Activated T-helper 1 cell treated with anti-CD3 and anti-CD28 coated beads, Interleukin-2, amount 50 U/mL, for 16 hours (primary cell): Measurements from ENCODE around the gene BCHE.

Experiments
- DNase-seq, 2 donors: peaks; one replicate each; pipeline ENCODE4 v3.0.0-alpha.2; 2020; ENCODE audit warnings: low read depth in 1 of 2, low spot score in 1 of 2

Gene BCHE

DNA sequence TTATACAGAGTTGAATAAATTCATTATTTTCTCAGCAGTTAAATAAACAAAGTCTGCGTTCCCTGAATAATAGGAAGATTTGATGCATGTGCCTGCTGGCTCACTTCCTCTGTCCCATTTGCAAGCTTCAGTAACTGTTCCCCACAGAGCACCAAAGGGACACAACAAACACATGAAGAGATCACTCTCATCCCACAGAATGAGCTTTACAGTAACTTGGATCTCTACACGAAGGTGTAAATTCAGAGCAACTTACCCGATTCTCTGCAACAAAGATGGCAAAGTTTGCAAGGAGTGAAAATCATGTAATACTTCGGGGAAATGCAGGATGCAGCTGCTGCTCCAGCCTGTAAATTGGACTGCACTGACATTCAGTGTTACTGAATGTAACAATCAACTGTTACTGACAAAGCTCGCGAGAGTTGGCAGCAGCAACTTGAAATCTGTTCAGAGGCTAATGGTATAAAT, at the start of gene BCHE:
Gene BCHE, minus strand, starts transcription at position 366 of the 468 bp plus-strand sequence. CDS start 6,390 bp downstream, outside the sequence.
- DNase-seq = no peak

DNA sequence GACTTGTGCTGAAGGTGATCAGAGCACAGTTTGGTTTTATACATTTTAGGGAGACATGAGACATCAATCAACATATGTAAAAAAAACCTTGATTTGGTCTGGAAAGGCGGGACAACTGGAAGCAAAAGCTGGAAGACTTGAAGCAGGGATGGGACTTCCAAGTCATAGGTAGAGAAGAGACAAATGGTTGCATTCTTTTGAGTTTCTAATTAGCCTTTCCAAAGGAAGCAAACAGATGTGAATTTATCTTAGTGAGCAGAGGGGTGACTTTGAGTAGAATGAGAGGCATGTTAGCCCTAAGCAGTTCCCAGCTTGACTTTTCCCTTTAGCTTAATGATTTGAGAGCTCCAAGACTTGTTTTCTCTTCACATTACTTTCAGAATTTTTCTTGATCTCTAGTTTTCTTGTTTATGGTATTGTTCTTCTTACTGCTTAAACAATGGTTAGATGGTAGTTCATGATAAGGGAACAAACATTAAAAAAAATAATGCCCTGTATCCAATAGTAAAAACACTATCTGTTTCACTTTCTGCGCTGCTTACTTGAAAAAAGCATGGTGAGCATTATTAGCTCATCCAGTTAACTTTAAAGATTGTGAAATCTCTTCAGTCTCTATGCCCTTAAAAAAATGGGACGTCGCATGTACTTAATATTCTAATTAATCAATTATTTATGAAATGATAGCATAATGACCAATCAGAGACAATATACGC, 48.5 kb upstream of the BCHE start:
- DNase-seq = no peak

DNA sequence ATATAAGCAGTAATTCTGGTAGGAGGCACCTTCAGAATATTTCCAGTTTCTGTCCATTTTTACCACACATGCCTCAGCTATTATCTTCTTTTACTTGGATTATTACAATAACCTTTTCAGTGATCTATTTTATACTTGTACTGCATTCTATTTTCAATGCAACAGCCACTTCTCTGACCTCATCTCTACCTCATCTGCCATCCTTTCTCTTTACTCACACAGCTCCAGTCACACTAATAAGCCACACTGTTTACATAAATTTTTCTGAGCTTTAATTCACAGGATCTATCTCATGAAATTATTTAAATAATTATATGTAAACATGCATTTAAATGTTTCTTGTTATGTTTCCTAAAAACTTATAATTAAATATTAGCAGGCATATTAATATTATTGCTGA, 47.3 kb upstream of the BCHE start:
- no peak for DNase-seq

DNA sequence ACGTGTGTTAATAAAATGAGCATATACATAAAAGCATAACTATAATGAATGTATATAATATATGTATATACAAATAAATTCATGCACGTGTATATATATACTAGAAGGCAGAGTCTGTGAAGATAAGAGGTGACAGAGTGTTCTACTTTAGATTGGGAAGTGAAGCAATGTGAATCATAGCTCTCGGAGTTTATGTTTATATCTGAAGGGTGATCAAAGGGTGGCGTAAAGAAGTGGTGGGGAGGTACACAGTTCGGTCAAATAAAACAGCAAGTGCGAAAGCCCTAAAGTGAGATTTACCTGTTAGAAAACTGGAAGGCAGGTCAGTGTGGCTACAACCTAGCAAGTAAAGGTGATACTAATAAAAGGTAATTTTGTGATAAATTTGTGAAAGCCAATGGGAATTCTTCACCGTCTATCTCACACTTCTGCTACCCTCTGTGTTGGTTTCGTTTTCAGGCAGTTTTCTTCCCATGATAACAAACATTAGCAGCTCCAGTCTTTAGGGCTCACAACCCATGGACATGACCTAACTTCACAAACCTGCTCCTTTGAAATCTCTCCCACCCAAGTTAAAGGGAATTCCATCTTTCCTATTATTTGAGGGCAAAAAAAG, 46.7 kb upstream of the BCHE start:
- no peak for DNase-seq

DNA sequence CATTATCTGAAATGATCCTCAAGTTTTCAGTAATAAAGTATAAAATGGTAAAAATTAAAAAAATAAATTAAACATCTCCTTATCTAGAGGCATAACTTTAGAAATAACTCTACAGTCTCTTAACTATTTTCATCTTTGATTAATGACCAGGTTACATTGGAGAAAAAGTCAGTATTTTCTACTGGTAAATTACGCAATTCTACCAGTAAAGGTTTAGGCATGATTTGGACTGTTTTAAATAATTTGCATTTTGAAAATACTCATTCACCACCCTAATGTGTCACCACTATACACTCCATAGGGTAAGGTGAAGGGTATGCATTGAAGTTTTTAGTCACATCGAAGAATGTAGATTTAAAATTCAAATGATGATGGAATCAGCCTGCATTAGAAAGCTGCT, 45.9 kb upstream of the BCHE start:
- no peak for DNase-seq

DNA sequence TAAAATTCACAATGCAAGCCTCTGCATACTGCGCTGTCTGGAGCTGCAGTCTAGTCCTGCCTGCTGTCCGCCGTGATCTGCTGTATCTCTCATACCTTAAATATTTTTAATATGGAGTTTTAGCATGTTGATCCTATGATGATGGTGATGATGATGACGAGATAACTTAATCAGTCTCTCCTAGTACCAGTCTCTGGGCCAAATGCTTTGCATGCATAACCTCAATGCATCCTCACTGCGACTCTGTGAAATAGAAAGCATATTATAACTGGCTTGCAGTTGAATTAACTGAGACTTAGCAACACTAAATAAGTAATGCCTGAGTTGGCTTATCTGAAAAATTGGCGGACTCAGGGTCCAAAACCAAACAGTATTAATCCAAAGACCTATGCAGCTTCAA, 38.4 kb upstream of the BCHE start:
- no peak for DNase-seq

DNA sequence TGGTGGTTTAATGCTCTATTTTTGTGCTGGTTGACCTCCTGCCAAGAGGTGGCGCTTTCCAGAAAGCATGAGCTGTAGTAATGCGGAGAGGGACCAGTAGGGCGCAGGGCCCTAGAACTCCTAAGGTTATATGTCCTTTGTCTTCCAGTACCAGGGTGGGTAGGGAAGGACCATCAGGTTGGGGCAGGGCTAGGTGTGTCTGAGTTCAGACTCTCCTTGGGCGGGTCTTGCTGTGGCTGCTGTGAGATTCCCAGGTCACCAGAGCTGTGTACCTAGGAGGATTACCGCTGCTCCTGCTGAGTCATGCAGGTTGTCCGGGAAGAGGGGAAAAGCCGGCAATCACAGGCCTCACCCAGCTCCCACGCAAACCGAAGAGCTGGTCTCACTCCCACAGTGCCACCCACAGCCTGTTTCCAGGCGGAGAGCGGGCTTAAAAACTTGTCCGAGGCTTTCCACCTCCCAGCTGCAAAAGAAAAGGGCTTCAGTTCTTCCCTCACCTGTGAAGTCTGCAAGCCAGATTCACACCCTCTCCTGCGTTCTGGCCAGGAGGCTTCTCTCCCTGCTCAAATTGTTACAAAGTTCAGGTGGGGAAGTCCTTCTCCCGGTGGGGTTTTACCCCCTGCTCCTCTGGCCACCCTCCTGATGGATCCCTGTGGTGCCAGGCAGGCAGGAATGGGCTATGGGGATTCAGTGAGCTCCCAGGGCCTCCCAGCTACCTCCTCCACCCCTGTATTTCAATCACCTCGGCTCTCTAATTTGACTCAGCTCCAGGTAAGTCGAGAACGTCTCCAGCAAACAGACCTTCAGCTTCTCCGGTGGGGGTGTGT, 37.7 kb upstream of the BCHE start:
- DNase-seq = no peak

DNA sequence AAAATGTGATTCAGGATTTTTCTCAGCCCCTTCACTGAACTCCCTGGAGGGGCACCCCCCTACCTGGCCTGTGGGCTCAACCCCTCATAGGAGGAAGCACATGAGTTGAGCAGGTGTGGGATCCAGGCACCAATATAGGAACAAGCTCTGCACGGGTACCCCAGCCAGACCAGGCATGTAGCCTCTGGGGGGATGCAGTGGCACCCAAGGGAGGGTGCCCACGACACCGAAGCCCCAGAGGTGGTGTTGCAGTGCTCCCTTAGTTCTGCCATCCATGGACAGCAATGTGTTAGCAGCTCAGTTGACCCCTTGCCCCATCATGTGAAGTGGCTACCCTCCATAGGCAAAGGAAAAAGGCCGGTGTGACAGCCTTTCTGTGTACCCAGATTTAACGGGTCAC, 30.9 kb upstream of the BCHE start:
- DNase-seq = no peak

DNA sequence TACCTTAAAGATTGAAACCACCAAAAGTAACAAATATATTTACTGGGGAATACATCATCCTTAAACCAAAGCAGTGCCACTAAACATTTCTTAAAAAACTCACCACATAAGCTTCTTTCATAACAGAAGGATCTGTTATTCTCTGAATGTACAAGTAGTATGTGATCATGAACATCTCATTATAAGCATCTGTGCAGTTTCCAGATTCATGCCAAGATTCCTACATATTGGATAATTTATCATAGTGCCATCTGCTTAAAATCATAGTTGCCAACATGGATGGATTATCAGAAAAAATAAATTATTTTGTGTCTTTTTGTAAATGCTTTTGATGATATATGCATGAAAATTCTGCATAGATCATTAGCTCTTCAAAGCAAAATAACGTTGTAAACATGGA, 21.8 kb upstream of the BCHE start:
- DNase-seq = no peak

DNA sequence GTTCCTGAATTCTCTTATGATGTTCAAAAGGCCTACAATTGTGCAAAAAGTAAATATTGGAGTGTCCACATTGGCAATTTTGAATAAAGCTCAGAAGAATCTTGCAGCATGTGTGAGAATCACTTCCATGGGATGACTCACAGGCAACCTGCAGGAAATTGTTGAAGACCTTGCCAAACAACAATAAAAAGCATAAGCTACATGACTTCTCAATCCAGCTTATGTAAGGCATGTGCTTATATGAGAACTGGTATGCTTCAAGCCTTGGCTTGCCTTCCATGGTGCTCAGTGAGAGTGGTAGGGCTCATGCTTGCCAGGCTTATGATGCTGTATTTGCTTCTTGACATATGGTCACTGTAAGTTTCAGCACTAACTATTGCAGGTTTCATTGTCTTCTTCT, 18.4 kb upstream of the BCHE start:
- DNase-seq = no peak

DNA sequence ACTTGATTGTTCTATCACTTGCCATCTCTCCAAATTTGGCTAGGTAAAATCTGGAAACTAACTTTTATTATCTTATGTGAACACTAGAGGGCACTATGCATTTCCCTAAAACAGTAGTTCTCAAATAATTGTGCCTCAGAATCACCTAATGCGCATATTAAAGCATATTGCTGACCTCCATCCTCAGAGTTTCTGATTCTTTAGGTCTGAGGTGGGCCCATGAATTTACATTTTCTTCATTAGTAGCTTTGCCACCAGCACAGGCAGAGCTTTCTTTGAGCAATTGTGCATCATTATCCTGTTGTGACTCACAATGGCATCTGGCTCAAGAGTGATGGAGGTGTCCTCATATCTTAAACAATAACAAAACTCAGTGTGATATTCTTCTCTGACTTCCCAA, 17.5 kb upstream of the BCHE start:
- DNase-seq = no peak

DNA sequence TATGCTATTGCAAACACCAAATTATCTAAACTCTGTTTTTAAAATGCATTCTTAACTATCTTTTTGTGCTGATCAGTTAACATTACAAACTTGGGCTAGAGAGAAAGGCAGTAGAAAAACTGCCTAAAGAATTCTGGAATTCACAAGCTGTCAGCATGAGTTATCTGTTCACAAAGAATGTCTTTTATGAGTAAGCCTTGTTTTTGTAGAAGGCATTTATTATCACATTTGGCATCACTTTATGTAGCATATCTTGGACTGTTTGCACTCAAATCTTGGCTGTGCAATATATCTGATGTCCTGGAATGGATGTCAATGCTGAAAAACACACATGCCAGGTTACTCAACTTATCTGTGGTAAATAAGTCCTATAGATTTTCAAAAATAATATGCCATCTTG, 15.5 kb upstream of the BCHE start:
- DNase-seq = no peak

DNA sequence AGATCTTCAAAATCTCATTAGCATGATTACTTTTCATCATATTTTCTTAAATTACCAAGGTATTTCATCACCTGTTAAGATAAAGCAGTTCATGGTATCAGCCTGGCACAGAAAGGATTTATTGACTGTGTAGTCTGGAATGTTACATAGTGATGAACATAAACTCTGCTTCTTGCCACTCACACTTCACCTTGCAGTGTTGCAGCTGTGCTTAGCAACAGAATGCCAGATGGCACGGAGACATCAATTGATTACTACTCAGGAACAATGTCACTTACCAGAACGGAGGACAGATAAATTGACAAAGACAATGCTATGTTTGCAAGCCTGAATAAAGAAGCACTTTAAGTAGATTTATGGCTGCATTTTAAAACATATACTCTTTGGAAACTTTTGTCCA, 15.0 kb upstream of the BCHE start:
- no peak for DNase-seq

DNA sequence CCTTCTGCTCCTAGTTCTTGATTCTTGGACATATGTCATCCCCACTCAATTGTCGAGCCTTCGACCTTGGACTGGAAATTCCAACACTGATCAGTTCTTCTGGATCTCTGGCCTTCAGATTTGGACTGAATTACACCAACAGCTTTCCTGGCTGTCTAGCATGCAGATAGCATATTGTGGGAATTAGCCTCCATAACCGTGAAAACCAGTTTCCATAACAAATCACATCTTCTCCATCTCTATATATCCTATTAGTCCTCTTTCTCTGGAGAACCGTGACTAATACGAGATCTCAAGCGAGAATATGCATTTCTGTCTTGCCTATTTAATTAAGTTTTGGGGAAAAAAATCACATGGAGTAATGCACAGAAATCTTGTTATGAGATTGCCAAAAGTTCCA, 8.8 kb upstream of the BCHE start:
- DNase-seq = no peak

DNA sequence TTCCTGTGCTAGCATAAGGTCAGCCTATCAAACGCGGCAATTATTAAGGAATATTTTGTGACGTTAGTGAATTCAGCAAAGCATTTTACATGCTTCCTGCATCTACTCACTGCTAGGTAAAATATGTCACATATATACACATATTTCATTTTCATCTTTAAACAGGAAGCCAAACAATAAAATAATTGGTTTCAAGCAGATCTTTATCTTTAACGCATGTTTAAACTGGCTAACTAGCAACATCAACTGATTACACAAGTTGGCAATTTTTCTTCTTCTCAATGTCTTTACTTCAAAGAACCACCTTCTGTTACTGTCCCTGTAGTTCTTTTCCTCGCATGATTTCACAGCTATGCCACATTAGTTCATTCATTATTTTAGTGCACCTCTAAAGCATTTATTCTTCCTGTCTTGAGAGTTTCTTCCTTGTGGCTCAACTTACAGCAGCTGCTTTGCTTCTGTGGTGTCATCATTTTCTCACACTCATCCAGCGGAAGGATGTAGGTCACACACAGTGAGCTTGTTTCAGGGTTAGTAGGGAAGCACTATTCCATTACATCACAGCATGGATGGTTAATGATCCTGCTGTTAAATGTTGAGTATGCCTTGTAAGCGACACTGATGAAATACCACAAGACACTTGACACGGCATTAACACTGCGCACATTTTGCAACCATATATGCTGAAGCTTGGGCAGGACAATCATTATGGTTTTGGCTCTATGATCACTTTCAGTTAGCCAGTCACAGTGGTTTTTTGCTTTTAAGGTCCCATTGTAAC, 2.3 kb upstream of the BCHE start:
- no peak for DNase-seq

DNA sequence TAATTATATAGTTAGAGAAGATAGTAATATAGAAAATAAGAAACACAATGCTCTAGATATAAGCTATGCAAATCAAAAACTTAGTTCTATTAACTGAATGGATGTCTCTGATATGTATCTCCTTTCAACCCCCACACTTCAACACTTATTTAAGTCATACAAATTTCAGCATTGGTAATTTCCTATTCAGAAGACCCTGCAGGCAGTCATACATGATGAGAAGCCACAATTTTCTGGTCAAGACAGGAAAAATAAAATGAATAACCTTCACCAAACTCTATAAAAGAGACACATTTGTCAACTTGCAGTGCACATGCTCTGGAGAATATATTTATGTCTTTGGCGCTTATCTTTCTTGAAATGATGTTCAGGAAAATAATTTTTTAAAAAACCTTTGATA, 578 bp upstream of the BCHE start:
- no peak for DNase-seq

DNA sequence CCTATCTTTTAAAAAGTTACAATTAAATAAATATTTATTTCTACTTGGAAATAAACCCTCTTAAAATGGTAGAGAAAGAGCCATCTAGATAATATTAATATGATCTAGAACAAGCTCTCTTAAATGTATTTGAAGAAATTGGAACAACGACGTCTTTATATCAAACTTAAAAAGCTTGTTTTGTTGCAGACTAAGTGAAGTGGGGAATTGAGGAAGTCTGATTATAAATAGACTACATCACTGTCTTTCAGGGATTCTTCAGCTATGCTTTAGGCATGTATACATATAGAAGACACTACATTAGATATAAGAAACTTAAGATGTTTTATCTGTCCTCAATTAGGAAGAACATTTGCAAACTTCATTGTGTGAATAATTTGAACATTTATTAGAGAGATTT, 1.8 kb downstream of the BCHE start:
- DNase-seq = no peak

DNA sequence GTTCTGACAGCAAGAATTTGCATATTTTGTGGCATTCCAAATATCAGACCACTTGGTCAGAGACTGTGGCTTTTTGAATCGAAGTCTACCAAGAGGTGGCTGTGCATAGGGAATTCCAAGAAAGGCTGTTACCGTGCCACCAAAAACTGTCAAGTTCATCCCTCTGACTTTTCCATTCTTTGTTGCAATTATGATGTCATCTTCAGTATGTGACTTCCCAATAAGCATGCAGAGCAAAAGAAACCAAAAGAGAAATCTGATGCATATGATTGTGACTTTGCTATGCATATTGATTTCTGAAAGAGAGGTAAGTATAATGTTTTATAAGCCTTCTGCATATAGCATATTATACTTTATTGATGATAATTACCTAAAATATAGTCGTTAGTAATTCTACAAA, 6.5 kb downstream of the BCHE start:
- no peak for DNase-seq

DNA sequence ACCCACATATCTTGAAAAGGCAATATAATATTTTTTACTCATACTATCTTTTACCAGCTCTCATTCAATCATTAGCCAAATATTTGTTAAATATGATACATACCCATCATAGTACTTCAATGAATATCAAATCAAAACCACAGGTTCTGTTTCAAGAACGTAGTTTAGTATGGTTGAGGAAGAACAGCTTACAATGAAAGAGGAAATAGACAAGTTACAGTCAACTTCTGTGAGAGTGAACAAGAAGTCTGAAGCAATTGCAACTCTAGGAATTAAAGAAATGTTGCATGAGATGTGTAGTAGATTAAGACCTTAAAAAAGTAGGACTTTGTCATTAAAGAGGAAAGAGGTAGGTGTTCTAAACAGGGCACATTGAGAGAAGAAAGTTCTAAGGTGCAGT, 9.3 kb downstream of the BCHE start:
- DNase-seq = no peak

DNA sequence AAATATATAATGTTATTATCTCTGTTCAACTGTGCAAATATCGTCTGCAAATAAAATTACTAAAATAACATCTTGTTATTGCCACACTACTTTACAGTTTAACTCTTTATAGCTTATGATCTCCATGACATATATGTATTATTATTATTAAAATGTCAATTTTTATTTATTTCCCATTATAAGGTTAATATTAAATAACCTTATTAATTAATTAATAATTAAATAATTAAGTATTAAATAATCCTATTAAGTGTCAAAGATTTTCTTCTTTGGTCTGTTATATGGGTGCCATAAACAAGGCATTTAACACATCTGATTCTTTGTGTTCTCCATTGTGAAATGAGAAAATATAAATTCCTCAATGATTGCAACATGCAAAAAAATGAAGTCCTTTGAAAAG, 10.0 kb downstream of the BCHE start:
- no peak for DNase-seq

DNA sequence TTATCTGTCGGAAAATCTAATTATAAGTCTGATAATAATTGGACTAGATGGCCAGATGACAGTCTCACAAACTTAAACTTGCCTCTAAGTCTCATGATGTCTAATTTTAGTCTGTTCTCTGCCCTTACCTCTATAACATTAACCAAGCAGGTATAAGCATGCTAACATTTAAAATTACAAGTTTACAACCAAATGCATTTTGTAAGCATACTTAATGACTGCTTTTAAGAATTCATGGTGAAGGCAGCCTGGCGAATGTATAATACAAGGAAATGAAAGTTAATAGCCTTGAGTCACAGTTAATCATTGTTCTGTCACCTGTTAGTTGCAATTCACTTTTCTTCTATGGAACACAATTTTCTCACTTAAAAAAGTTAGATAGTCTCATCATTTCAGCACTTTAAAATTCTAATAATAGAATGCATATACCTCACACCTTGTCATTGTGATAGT, 16.5 kb downstream of the BCHE start:
- no peak for DNase-seq
